GM12873 (cell line): ENCODE measurements around the gene OR52R1.
A peak's percentile ranks its signal among the peaks of the same experiment; 100 is the strongest.

Experiments used
- CTCF ChIP-seq: IDR thresholded peaks from 2 replicates; pipeline ENCODE4 v1.5.1; 2012; ENCODE audit warnings: low read depth, mild to moderate bottlenecking, moderate library complexity, low read length, control low read depth; ENCODE audit not compliant: insufficient read depth; ENCODE audit errors: missing control alignments

OR52R1 gene

GRCh38 chr11:4804280-4804679 is at the start of gene OR52R1:
OR52R1 (minus strand) TSS chr11:4804380; CDS start chr11:4804380, 0 bp downstream.
- TF ChIP-seq CTCF, result no peak

GRCh38 chr11:4851033-4851432 is 46.9 kb upstream of the OR52R1 start:
- no peak for TF ChIP-seq CTCF

GRCh38 chr11:4848908-4849532 is 44.8 kb upstream of the OR52R1 start, which contains the start of gene OR51S1:
OR51S1 (minus strand) TSS chr11:4849208; CDS start chr11:4849208, 0 bp downstream.
- no peak for TF ChIP-seq CTCF

GRCh38 chr11:4839851-4840549 is 35.8 kb upstream of the OR52R1 start:
- TF ChIP-seq CTCF, result peak; percentile 6

- TF ChIP-seq CTCF, result no peak
Measured at GRCh38 chr11:4830909-4831308, 26.7 kb upstream of the OR52R1 start.

GRCh38 chr11:4830346-4830745 is 26.2 kb upstream of the OR52R1 start:
- TF ChIP-seq CTCF, result no peak

- peak; percentile 26 for TF ChIP-seq CTCF
Measured at GRCh38 chr11:4826425-4826824, 22.2 kb upstream of the OR52R1 start.
